Measurements from ENCODE around the gene MAFG. TPM values are rescaled to one million over a fixed set of nuclear protein-coding genes. Genes with fewer than 3 reads are reported as not detected.
A peak's percentile ranks its signal among the peaks of the same experiment; 100 is the strongest.

The MAFG gene
- total RNA-seq, 1 donor = 32.6 TPM

GRCh38 chr17:81968850-81969812, 41.6 kb upstream of the MAFG start:
- H4K20me1 ChIP-seq (ENCODE audit: insufficient read depth, low read length) = no peaks in the 10 kb centered on the region

GRCh38 chr17:81968396-81968745, 40.8 kb upstream of the MAFG start:
- H3K4me3 ChIP-seq (ENCODE audit: insufficient read depth, low read length) = peak overlapping the region; percentile 46
- DNase-seq (ENCODE audit: insufficient read length, low spot score, missing footprints) = no peak
- H3K79me2 ChIP-seq (ENCODE audit: insufficient read depth, low read length) = no peaks in the 10 kb centered on the region
- H3K27ac ChIP-seq (ENCODE audit: low read depth, low read length) = no peak overlapping the region
- H3K36me3 ChIP-seq (ENCODE audit: insufficient read depth, low read length) = no peaks in the 10 kb centered on the region
- H4K20me1 ChIP-seq (ENCODE audit: insufficient read depth, low read length) = no peaks in the 10 kb centered on the region
- H3K4me1 ChIP-seq (ENCODE audit: insufficient read depth, low read length) = peaks cover 6% of the 10 kb centered on the region
- peaks cover under 1% of the 10 kb centered on the region for H3K9me3 ChIP-seq (ENCODE audit: low read depth, low read length)
- peaks cover 2% of the 10 kb centered on the region for H3K27me3 ChIP-seq (ENCODE audit: insufficient read depth, low read length)
- H2AFZ ChIP-seq (ENCODE audit: low read length) = peak overlapping the region; percentile 81
- no peak for TF ChIP-seq CTCF (IDR thresholded peaks at IDR 0.05; ENCODE audit: extremely low read depth, low read depth, low read length)
- H3K4me2 ChIP-seq (ENCODE audit: insufficient read depth, low read length) = peak overlapping the region; percentile 74

More at GRCh38 chr17:81968850-81969812, 41.6 kb upstream of the MAFG start:
- Histone ChIP-seq H3K27me3 (ENCODE audit: insufficient read depth, low read length) (peaks cover under 1% of the 10 kb centered on the region), H3K79me2 (ENCODE audit: insufficient read depth, low read length) (no peaks in the 10 kb centered on the region), H3K36me3 (ENCODE audit: insufficient read depth, low read length) (no peaks in the 10 kb centered on the region), H3K4me3 (ENCODE audit: insufficient read depth, low read length) (no peak overlapping the region), H3K4me1 (ENCODE audit: insufficient read depth, low read length) (peaks cover 6% of the 10 kb centered on the region), H3K27ac (ENCODE audit: low read depth, low read length) (no peak overlapping the region), H3K9me3 (ENCODE audit: low read depth, low read length) (peaks cover 4% of the 10 kb centered on the region), H3K4me2 (ENCODE audit: insufficient read depth, low read length) (no peak overlapping the region), H2AFZ (ENCODE audit: low read length) (no peak overlapping the region)
- DNase-seq (ENCODE audit: insufficient read length, low spot score, missing footprints) = peak; percentile 49
- TF ChIP-seq CTCF (IDR thresholded peaks at IDR 0.05; ENCODE audit: extremely low read depth, low read depth, low read length) = no peak

GRCh38 chr17:81967533-81968395, 40.2 kb upstream of the MAFG start:
- peaks cover 6% of the 10 kb centered on the region for H3K4me1 ChIP-seq (ENCODE audit: insufficient read depth, low read length)
- no peaks in the 10 kb centered on the region for H4K20me1 ChIP-seq (ENCODE audit: insufficient read depth, low read length)
- H3K36me3 ChIP-seq (ENCODE audit: insufficient read depth, low read length) = no peaks in the 10 kb centered on the region
- H3K9me3 ChIP-seq (ENCODE audit: low read depth, low read length) = no peaks in the 10 kb centered on the region
- peak overlapping the region; percentile 74 for H3K4me2 ChIP-seq (ENCODE audit: insufficient read depth, low read length)
- H3K27me3 ChIP-seq (ENCODE audit: insufficient read depth, low read length) = peaks cover 8% of the 10 kb centered on the region
- peak; percentile 96 for DNase-seq (ENCODE audit: insufficient read length, low spot score, missing footprints)
- no peaks in the 10 kb centered on the region for H3K79me2 ChIP-seq (ENCODE audit: insufficient read depth, low read length)
- no peak for TF ChIP-seq CTCF (IDR thresholded peaks at IDR 0.05; ENCODE audit: extremely low read depth, low read depth, low read length)
- H3K27ac ChIP-seq (ENCODE audit: low read depth, low read length) = no peak overlapping the region
- peak overlapping the region; percentile 81 for H2AFZ ChIP-seq (ENCODE audit: low read length)
- peak overlapping the region; percentile 46 for H3K4me3 ChIP-seq (ENCODE audit: insufficient read depth, low read length)

- DNase-seq (ENCODE audit: insufficient read length, low spot score, missing footprints) = no peak
- H3K27ac ChIP-seq (ENCODE audit: low read depth, low read length) = no peak overlapping the region
- no peak overlapping the region for H3K4me2 ChIP-seq (ENCODE audit: insufficient read depth, low read length)
These were observed 39.7 kb upstream of the MAFG start for GRCh38 chr17:81967244-81967532.

More at GRCh38 chr17:81967244-81967532, 39.7 kb upstream of the MAFG start:
- Histone ChIP-seq H3K9me3 (ENCODE audit: low read depth, low read length) (no peaks in the 10 kb centered on the region), H2AFZ (ENCODE audit: low read length) (no peak overlapping the region), H3K27me3 (ENCODE audit: insufficient read depth, low read length) (peaks cover 13% of the 10 kb centered on the region), H3K79me2 (ENCODE audit: insufficient read depth, low read length) (no peaks in the 10 kb centered on the region), H3K4me1 (ENCODE audit: insufficient read depth, low read length) (peaks cover 6% of the 10 kb centered on the region), H3K4me3 (ENCODE audit: insufficient read depth, low read length) (no peak overlapping the region), H4K20me1 (ENCODE audit: insufficient read depth, low read length) (no peaks in the 10 kb centered on the region), H3K36me3 (ENCODE audit: insufficient read depth, low read length) (no peaks in the 10 kb centered on the region)
- TF ChIP-seq CTCF (IDR thresholded peaks at IDR 0.05; ENCODE audit: extremely low read depth, low read depth, low read length) = no peak
